SK-N-SH treated with all-trans-retinoic acid at 6 μM for 48 hours (cell line): Measurements from ENCODE around the gene RHBDD1.

ENCODE experiments used
- ISL1 ChIP-seq: fragments of 250-450 bp; sonication (Bioruptor Pico); IDR thresholded peaks from 2 replicates; pipeline ENCODE4 v2.1.2; 2022; ENCODE audit warnings: mild to moderate bottlenecking, moderate library complexity
- PATZ1 ChIP-seq: fragments of 250-450 bp; sonication (Bioruptor Pico); IDR thresholded peaks from 2 replicates; pipeline ENCODE4 v1.8.0; 2020; ENCODE audit warnings: mild to moderate bottlenecking, moderate library complexity, borderline replicate concordance

DNA sequence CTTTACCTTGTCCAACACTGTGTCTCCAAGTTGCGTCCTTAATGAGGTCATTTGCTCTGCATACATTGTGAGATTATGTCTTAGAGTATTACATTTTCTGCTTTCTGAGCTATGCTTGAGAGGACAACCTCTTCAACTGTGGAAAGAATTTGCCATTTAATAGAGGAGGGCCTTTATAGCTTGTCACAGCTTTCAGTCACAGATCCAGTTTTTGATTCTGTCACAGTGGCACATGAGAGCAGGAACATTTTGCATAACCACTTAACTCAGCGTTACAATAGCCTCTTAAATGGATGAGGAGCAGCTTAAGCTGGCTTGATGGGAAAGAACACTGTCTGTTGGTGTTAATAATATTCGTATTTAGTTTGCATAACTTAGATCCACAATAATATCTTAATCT lies 63.0 kb downstream of the RHBDD1 start:
- TF ChIP-seq PATZ1 (no peak), ISL1 (CRISPR knock-in tag) (no peak)
